Measurements from ENCODE around the gene LMNTD2.

The LMNTD2 gene

GRCh38 chr11:553083-553987 lies 7.2 kb downstream of the LMNTD2 start:
- DNase-seq: no peak

- DNase-seq: no peak
These were observed 8.9 kb downstream of the LMNTD2 start for GRCh38 chr11:551596-551995.

GRCh38 chr11:551131-551530 lies 9.4 kb downstream of the LMNTD2 start:
- DNase-seq: no peak

- no peak for DNase-seq
These were observed 9.8 kb downstream of the LMNTD2 start for GRCh38 chr11:550746-551085.

GRCh38 chr11:550021-550745 lies 10.4 kb downstream of the LMNTD2 start:
- no peak for DNase-seq

- DNase-seq: no peak
These were observed 11.6 kb downstream of the LMNTD2 start for GRCh38 chr11:548700-549603.

- no peak for DNase-seq
These were observed 15.4 kb downstream of the LMNTD2 start for GRCh38 chr11:545171-545570.

- no peak for DNase-seq
These were observed 15.7 kb downstream of the LMNTD2 start for GRCh38 chr11:544817-545166.

- no peak for DNase-seq
These were observed 19.1 kb downstream of the LMNTD2 start for GRCh38 chr11:541433-541885.

GRCh38 chr11:540583-541432 lies 19.7 kb downstream of the LMNTD2 start:
- DNase-seq: no peak

- DNase-seq: no peak
These were observed 20.5 kb downstream of the LMNTD2 start for GRCh38 chr11:539971-540481.

GRCh38 chr11:538431-539051 lies 22.0 kb downstream of the LMNTD2 start:
- DNase-seq: no peak

GRCh38 chr11:537622-538430 lies 22.7 kb downstream of the LMNTD2 start:
- DNase-seq: no peak

GRCh38 chr11:536841-537621 lies 23.5 kb downstream of the LMNTD2 start, which contains the start of gene LRRC56:
TSS of gene LRRC56 (plus strand) at chr11:537527. CDS start at chr11:540685, 3,158 bp downstream.
- DNase-seq: peak; percentile 89

GRCh38 chr11:535519-536454 lies 24.8 kb downstream of the LMNTD2 start, which contains the start of gene HRAS:
TSS of gene HRAS (minus strand) at chr11:535576.
- DNase-seq: peak; percentile 96

- DNase-seq: no peak
These were observed 25.4 kb downstream of the LMNTD2 start for GRCh38 chr11:535210-535518.

GRCh38 chr11:534396-535209 lies 25.9 kb downstream of the LMNTD2 start:
- peak; percentile 35 for DNase-seq
